T-helper 22 cell (primary cell): ENCODE data around the gene ATRIP.
"Not testable (repeated sequence)": the region's sequence is repeated elsewhere in the genome, so short reads cannot be mapped to it uniquely, and the experiment has no call there.

ENCODE experiments used
- DNase-seq: peaks from one replicate; pipeline ENCODE4 v3.0.0-alpha.2; 2020; ENCODE audit warnings: low read depth

Gene ATRIP

DNA sequence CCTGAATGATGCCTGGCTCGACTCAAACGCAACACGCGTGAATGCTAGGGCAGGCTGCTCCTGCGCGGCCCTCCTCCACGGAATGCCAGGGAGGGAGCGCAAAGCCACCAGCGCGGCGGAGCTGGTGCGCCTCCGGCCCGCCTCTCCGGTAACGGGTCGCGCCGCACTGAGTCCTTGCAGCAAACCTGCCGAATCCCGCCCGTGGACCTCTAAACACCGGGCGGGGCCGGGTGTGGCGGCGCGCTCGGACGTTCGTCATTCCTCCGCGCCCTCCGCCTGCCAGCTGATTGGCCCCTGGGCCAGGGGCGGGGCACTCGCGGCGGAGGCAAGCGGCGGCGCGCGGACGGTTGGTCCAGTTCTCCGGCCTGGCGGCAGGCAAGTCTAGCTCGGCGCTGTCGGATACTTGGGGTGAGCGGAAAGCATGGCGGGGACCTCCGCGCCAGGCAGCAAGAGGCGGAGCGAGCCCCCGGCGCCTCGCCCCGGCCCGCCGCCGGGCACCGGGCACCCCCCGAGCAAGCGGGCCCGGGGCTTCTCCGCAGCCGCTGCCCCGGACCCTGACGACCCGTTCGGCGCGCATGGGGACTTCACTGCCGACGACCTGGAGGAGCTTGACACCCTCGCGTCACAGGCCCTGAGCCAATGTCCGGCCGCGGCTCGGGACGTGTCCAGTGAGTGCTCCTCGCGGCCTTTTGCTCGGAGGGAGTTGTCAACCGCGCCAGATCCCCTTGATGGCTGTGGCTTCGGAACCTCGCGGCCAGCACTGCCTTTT lies at the start of gene ATRIP:
ATRIP (plus strand) TSS at position 313 of the 769 bp plus-strand sequence; CDS start at position 422, 109 bp downstream.
- peak; percentile 81 for DNase-seq

DNA sequence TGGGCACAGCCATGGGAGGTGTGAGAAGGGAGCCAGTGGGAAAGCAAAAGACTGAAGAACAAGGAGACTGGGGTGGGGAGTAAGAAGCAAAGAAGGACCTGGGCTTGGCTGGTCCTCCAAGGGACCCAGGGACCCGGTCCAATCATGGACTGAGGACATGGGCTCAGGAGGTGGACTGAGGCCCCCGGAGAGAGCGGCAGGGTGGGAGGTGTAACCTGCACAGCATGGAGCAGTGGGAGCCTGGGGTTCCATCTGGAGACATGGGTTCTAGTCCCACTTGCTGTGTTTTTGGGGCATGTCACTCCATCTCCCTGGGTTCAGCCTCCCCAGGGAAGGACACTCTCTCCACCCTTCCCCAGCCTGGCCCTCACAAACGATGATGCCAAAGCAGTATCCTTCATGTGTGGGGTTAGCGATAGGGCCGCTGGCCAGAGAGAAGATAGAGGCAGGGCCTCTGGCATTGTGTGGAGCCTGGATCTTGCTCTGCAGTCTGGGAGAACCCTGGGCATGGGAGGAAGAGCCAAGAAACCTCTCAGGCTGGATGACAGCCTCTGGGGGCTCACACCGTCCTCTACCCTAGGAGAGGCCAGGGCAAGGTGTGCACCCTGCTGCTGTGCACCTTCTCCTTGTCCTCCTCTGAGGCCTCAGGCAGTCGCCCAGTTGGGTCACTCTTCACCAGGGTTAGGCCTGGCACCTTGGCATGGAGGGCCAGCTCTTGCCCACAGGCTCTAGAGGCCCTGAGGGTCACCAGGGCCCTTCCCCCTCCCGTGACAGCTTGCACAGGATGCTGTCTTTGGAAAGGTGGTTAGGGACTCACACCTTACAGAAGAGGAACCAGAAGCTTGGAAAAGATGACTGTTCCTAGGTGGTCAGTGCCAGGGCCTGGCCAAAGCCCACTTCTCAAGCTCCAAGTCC lies 48.5 kb upstream of the ATRIP start:
- no peak for DNase-seq

DNA sequence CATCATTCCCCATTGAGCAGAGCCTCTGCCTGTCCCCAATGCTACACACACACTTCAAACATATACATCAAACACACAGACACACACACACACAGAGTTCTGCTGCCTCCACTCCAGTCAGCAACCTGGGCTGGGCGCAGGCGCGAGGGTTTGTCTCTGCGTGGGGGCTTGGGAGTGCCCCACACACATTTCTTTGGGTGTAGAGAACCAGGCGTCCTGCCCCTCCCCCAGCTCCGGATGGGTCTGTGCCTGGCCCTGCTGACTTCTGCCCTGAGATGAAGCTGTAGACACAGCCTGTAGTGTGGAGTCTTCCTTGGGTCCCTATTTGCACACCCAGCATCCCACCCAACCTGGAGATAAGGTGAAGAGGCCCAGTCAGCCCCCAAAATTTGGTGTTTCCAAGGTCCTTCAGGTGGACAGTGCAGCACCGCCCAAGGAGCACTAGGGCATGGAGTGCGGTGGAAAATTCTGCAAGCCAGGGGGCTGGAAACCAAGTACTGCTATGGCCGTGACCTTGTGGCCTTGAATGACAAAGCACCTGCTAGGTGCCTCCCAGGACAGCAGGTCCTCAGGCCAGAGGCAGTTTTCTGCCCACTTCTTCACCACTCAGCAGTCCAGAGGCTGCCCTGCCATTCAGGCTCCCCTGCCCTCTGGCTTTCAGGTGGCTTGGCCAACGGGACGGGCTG lies 47.7 kb upstream of the ATRIP start:
- DNase-seq, result no peak

DNA sequence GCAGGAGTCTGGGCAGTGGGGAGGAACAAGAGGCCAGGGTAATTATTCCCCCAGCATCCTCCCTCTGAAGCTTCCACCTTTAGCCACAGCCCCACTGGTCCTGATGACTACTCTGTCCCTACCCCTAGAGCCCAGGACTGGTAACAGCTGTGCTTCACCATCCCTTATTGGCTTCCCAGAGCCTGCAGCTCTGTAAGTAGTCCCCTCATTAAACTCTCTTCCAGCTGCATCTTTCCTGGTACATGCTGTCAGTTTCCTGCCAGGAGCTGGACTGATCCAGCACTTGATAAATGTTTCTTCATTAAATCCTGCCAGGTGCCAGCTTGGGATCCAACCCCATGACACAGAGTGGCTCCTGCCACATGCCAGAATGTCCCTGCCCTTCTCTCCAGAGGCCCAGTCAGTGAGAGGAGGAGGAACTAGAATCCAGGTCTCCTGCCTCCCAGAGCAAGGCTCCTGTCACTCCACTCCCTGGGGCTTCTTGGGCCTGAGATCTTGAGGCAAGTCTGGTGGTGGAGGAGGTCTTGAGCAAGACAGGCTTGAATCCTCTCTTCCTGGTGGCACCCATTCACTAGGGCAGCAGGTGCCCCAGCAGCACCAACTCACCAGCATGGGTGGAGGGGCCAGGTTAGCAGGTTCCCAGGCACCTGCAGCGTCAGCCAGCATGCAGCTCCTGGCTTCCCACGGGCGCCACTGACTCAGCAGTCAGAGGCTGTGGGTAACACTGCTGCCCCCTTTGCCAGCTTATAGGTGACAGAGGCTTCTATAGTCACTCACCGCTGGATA lies 47.0 kb upstream of the ATRIP start:
- DNase-seq, result no peak

DNA sequence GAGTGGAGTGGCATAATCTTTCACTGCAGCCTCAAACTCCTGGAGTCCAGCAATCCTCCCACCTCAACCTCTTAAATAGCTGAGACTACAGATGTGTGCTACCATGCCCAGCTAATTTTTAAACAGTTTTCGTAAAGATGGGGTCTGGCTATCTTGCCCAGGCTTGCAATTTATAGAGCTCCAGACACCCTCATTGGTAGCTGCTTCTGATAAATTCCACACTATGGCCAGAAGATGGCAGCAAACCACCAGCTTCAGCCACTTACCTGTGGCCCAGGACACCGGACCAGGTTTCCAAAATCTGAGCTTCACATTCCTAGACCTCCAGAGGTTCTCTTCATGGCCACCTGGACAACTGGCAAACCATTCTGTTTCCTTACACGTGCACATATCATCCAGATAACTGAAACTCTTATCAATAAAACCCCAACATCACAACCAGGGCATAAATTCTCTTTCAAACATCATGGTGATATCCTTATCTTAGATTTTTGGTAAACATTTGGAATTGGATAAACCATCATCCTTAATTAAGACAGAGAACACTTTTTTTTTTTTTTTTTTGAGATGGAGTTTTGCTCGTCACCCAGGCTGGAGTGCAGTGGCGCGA lies 45.6 kb upstream of the ATRIP start:
- peak; percentile 40 for DNase-seq

DNA sequence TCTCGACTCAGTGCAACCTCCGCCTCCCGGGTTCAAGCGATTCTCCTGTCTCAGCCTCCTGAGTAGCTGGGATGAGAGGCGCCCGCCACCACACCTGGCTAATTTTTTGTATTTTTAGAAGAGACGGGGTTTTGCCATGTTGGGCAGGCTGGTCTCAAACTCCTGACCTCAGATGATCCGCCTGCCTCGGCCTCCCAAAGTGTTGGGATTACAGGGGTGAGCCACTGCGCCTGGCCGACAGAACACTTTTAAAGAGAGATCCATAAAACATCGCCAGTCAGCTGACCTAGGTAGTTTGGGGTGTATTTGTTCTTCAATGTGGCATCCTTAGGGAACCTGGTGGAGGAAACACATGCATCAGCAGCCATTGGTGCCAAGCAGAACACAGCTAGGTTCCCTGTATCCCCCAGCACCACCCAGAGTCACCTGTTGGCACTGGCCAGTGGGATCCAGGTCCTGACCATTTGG lies 45.1 kb upstream of the ATRIP start:
- DNase-seq, result not testable (repeated sequence)

DNA sequence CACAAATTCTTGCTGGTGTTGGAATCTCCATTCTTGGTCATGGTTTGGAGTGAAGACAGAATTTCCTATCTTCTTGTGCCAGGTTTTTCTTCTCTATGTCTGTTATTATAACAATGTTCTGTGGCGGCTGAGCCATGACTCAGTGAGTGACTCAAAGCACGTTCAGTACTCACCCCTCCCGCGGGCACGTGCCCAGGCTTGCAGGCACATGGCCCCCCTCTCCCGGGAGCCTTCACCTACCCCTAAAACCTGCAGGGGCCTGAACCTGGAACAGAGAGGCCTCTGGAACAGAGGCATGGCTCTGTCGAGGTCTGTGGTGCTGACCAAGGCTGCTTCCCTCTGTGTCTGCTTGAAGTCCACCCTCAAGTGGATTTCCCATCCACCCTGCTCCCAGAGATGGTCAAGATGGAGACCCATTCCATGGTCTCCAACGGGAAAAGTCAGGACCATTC lies 44.2 kb upstream of the ATRIP start:
- DNase-seq, result no peak

DNA sequence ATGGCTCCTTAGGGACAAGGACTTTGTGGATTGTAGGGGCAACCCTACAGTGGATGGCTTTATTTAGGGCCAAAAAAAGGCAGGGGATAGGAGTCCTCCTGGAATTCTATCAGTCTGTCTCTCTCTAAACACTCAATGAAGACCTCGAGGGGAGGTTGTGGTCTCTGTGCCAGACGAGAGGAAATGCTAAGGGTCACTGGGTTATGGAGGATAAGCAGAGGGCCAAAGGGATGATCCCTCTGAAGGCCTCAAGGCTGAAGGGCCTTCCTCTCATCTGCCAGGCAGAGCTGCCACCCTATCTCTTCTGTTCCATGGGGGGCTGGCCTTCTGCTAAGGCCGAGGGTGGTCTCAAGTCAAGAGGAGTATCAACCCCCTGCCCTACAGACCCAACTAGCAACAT lies 43.6 kb upstream of the ATRIP start:
- DNase-seq, result no peak

DNA sequence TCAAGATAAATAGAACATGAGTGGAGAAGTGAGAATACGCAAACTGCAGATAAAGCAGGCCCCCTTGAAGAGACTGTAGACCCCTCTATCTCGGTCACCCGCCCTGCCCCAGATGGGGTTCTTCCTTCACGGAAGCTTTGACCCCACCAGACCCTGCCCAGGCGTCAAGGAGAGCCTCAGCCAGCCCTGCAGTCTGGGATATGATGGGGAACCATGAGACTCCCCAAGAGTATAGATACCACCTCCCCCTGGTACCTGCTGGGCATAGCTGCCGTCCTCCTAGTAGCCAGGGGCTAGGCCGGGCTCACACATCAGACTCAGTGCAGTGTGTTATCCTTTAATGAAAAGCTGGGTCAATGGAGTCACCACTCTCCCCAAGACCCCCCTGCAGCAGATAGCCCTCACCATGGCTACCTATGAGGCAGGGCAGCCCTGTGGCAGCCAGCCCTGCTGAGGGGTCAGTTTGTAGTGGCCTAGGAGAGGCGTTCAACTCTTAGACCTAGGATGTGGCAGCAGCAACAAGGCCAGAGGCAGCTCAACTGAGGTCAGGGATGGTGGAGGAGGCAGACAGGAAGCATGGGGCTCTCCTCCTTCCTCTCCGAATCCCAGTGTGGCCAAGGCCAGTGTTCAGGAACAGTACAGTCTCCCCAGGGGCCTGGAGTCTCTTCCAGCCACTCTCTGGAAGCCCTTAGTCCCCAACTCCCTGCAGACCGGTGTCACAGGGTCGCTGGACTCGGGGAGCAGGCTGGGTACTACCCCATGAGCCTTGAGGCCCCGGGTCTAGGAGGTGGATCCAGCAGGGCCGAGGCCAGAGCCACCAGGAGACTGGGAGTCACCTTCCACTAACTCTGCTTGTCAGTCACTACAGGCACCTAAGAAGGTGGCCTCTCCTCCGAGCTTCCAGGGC lies 42.8 kb upstream of the ATRIP start:
- DNase-seq, result no peak

DNA sequence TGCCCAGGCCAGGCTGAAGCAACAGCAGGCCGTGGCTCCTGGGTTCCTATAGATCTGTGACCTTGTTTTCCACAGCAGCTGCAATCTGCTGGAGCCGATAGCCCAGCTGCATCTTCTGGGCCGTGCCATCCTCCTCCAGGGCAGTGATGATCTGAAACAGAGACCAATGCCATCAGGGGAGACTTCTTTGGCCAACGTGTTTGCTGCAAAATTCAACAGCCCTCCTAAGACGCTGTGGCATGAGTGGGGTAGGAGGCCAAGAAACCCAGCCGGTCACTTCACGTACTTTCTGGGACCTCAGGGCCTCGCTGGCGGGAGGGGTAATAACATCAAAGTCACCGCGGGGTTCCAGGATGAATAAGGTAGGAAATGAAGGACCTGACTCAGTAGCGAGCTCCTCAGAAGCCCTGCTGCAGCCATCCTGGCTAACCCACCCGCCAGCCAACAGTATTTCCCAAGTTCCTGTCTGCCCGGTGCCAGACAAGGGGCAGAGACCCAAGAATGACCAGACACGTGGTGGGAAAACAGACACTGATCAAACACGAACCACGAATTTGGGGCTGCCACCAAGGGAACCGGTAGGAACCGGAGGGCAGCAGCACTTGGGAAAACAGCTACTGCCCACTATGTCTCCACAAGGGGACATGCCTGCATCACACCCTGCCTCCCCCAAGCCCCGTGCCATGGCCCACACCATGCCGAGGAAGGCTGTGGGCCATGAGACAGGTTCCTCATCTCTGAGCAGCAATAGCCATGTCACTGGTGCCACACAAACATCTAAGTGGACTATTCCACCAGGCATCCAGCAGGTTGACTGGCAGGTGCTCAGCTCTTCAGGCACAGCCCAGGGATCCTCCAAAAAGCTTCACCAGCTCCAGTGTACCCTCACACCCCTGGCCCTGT lies 41.8 kb upstream of the ATRIP start:
- no peak for DNase-seq

DNA sequence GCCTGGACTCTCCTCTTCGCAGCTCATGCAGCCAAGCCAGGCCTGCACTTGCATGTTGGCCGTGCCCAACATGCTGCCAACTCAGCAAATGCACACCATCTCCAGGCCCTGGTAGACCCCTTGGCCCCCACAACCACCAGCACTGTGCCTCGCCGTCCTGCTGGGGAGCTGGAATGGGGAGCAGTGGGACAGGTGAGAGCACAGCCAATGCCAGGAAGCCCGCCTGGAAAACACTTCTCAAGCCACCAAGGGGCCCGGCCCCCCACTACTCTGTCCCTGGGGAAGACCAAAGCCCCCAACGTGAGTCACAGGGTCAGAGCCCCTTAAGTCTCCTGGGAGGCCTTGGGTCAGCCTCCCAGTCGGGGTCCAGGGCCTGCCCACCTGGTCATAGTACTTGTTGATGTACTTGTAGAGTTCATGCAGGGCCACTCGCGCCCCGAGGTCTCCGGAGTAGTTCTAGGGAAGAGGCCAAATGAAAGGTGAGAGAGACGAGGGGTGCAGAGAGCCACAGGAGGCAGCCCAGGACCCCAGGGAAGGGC lies 41.1 kb upstream of the ATRIP start:
- DNase-seq, result no peak

DNA sequence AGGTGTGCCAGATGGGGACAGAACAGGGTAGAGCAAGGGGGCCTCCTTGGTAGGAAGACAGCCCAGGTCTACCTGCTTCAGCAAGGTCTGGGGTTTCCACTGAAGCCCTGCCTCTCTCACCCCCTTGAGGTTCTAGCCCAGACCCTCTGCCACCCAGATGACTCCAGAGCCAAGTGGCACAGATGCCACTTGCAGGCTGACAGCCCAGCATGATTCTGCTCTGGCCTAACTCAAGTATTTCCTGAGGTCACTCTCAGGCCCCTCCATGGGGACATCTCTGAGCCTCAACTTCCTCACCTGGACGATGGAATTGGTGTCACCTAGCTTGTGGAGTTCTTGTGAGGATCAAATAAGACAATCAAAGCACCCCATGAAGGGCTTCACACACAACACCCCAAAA lies 40.6 kb upstream of the ATRIP start:
- DNase-seq, result no peak

DNA sequence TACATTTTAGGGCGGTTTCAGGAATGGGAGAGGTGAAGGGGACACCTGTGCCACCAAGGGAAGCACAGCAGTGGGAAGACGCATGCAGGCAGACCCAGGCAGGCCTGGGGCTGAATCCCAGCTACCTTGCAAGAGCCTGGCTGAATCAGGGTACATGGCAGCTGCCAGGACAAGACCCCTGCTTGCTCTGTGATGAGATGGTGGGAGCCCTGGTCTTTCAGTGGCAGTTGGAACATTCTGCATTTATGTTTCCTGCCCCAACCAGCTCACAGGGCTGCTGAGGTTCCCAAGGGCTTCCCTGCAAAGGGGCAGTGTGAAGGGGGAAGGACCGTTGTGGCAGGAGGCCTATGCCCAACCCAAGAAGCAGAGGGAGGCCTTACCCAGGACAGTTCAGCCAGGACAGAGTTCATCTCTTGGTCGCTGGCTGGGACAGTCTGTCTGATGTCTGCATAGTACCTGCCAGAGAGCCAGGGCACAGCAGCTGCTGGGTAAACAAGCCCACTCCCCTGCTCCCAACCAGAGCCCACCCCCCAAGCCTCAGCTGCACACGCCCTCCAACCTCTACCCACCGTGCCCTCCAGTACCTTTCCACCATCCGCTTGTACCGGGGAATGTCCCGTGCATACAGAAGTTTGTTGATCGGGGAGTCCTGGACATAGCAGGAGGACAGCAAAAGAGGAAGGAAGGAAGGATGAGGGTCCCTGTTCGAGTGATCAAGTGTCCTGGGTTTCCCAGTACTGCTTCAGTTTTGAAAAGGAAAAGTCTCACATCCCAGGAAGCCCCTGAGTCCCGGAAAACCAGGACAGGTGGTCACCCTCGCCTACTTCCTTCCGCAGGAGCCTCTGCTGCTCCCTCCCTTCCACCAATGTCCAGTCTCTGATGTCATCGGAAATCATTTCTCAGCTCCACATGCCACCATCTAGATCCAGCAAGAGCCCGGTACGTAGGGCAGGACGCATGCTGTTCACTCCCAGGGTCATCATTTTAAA lies 39.8 kb upstream of the ATRIP start:
- DNase-seq, result no peak

DNA sequence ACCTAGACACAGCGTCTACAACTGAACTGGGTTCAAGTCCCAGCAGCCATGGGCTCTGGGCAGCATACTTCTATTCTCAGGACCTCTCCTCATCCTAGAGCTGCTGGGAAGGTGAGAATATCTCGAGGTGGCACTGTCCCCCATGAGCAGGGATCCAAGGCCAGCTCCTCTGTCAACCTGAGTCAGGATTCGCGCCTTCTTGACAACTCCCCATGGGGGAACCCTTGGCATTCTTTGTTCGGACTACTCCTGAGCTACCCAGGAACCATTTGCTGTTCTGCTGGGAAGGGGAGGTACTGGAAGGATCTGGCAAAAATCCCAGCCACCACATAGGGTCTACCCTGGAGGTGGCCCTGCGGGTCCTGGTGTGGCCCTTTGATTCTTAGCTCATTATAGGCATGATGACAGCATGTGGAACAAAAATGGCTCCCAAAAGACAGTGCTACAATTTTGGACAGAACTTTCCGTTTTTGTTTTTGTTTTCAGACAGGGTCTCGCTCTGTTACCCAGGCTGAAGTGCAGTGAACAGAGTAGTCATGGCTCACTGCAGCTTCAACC lies 38.9 kb upstream of the ATRIP start:
- no peak for DNase-seq

DNA sequence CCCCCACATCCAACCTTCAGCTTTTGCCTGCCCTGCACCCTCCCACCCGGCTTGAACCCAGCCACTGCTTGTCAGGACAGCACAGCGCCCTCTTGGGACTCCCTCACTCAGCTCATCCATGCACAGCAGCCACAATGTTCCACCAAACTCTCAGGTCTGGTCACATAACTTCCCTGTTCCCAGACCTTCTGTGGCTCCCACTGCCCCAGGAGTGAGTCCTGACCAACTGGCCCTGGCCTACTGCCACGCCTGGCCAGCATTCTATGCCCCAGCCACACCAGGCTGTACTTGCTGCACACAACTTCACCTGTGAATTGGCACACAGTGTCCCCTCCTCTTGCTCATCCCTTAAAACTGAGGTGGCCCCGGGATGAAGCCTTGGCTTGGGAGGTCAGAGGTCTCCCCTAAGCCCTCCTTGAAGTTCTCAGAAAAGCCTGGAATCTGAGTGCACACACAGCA lies 37.7 kb upstream of the ATRIP start:
- DNase-seq, result no peak

DNA sequence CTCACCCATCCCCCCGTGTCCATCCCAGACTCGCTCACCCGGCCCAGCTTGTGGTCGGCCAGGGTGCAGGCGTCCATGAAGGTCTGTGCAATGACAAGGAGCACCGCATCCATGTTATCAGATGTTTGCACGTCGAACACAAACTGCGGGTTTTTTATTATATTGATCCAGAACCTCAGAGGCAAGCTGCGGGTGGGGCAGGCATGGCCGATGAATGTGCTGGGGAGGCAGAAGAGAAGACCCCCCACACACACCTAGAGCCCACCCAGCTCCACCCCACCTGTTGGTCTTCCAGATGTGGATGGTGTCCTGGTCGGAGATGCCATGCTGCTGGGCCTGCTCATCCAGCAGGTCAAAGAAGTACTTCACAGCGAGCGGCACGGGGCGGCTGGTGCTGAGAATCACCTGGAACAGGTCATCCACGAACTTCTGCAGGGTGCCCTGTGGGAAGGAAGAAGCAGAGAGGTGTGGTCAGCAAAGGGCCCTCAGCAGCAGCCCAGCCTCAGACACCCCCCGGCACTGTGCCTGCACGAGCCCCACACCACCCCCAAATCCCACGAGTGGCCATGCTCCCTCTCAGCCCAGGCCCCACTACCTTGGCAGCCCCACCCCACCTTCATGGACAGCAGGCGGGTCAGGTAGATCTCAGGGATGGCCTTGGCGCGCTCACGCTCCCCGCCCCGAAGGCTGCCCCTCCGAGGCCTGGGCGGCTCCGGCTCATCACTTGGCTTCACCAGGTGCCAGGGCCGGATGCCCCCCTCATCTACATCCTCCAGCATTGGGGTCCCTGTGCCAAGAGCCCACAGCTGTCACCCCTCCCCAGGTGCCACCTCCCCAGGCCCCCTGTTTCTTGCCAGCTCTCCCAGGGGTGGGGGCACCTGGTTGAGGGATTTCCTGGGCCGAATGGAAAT lies 37.0 kb upstream of the ATRIP start:
- no peak for DNase-seq
